GM10266 (cell line): ENCODE results near the gene MPRIP.
A peak's percentile ranks its signal among the peaks of the same experiment; 100 is the strongest.

ENCODE experiments used
- DNase-seq: peaks from one replicate; pipeline ENCODE4 v3.0.0; 2012; ENCODE audit errors: extremely low spot score
- TF ChIP-seq, protein P1 (sequence below): IDR thresholded peaks from 2 replicates; pipeline ENCODE4 v1.5.1; 2012; ENCODE audit warnings: mild to moderate bottlenecking, low read depth; ENCODE audit not compliant: control insufficient read depth, insufficient read depth; ENCODE audit errors: missing control alignments

The MPRIP gene

DNA sequence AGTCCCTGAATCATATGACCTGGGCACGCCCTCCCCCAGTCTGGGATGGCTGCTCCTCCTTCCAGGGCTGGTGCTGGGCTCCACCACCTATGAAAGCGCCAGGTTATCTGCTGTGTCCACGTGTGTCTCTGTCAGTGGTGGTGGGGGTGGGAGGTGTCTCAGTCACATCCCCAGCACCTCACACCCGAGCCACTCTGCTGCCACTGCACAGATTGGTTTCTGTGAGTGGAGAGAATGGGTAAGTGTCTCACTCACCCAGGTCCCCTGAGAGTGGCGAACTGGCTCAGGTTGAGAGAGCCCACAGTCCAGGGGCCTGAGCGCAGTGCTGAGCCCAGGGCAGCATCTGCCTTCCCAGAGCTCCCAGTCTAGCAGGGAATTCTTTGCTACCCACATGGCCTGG is 84.9 kb downstream of the MPRIP start:
- TF ChIP-seq, protein P1, sequence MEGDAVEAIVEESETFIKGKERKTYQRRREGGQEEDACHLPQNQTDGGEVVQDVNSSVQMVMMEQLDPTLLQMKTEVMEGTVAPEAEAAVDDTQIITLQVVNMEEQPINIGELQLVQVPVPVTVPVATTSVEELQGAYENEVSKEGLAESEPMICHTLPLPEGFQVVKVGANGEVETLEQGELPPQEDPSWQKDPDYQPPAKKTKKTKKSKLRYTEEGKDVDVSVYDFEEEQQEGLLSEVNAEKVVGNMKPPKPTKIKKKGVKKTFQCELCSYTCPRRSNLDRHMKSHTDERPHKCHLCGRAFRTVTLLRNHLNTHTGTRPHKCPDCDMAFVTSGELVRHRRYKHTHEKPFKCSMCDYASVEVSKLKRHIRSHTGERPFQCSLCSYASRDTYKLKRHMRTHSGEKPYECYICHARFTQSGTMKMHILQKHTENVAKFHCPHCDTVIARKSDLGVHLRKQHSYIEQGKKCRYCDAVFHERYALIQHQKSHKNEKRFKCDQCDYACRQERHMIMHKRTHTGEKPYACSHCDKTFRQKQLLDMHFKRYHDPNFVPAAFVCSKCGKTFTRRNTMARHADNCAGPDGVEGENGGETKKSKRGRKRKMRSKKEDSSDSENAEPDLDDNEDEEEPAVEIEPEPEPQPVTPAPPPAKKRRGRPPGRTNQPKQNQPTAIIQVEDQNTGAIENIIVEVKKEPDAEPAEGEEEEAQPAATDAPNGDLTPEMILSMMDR = no peak
- DNase-seq = no peak

GRCh38 chr17:17127730-17128291 is 85.6 kb downstream of the MPRIP start:
- TF ChIP-seq, protein P1 = no peak
- DNase-seq = no peak

- TF ChIP-seq, protein P1 = no peak
- no peak for DNase-seq
These were observed 86.3 kb downstream of the MPRIP start for GRCh38 chr17:17128476-17129075.

DNA sequence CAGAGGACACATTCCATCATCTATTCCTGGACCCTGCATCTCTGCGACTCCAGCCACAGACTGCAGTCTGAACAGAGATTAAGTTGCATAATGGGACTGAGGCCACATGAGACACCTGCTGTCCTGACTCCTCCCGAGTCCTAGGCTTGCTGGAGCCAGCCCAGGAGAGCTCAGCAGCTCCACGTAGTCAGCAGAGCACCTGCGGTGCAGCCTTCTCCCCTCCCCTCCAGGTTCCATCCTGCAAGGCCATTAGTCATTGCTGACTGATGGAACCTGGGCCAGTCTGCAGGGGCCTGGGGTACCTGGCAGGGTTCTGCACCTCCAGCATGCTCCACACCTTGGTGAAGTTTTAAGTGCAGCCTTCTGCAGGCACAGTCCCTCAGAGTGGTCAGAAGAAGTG is 87.2 kb downstream of the MPRIP start:
- no peak for DNase-seq
- TF ChIP-seq, protein P1 = no peak

GRCh38 chr17:17130077-17130844 is 88.0 kb downstream of the MPRIP start:
- DNase-seq = no peak
- TF ChIP-seq, protein P1 = peak; percentile 23

GRCh38 chr17:17131839-17132238 is 89.6 kb downstream of the MPRIP start:
- TF ChIP-seq, protein P1 = no peak
- DNase-seq = no peak

DNA sequence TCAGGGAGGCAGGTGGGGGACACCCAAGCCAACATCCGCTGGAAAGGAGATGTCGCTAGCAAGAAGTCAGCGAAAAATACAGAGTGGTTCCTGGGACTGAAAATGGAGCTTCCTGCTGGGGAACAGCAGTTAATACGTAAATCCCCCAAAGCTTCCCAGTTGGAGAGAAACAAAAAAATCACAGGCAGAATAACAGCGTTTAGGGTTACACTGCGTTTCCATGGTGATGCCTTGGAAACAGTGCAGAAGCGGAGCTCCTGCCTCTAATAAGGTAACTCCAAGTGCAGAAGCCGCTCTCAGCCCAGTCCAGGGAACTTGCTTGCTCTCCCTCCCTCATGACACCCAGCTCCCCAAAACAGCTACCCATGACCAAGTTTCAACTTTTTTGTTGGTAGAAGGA is 90.5 kb downstream of the MPRIP start:
- no peak for DNase-seq
- TF ChIP-seq, protein P1 = no peak
